ENCODE measurements around the gene BAZ1A. TPM values are rescaled to one million over a fixed set of nuclear protein-coding genes. Genes with fewer than 3 reads are reported as not detected.

Gene BAZ1A
- total RNA-seq, 1 experiment from 2014 or later = 17.3 TPM

DNA sequence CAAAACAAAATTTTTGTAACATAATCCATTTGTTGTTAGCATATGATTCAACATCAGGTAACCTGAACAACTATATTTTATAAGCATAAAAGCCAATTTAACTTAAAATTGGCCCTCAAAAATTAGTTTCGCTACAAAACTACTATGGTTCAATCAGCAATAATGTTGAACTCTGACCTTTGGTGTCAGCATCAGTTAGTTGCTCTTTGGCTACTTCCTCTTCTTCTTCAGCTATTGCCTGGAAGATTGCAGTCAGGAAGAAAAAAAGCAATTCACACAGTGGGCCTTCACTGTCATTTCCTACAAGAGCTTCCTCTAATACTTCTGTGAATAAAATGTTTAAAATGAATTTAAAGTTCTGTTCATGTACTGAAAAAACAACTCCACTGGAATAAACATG, 82.6 kb downstream of the BAZ1A start:
- H3K27ac ChIP-seq = no peak overlapping the region
- no peak for TF ChIP-seq EZH2 (IDR thresholded peaks at IDR 0.05; ENCODE audit: low read depth)
- TF ChIP-seq, protein P1, sequence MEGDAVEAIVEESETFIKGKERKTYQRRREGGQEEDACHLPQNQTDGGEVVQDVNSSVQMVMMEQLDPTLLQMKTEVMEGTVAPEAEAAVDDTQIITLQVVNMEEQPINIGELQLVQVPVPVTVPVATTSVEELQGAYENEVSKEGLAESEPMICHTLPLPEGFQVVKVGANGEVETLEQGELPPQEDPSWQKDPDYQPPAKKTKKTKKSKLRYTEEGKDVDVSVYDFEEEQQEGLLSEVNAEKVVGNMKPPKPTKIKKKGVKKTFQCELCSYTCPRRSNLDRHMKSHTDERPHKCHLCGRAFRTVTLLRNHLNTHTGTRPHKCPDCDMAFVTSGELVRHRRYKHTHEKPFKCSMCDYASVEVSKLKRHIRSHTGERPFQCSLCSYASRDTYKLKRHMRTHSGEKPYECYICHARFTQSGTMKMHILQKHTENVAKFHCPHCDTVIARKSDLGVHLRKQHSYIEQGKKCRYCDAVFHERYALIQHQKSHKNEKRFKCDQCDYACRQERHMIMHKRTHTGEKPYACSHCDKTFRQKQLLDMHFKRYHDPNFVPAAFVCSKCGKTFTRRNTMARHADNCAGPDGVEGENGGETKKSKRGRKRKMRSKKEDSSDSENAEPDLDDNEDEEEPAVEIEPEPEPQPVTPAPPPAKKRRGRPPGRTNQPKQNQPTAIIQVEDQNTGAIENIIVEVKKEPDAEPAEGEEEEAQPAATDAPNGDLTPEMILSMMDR (conservative IDR thresholded peaks at IDR 0.05) = no peak
- H3K9me3 ChIP-seq (ENCODE audit: insufficient read depth, low read depth) = no peaks in the 10 kb centered on the region
- no peaks in the 10 kb centered on the region for H3K4me1 ChIP-seq (replicated peaks; ENCODE audit: insufficient read depth)
- H3F3A ChIP-seq (ENCODE audit: insufficient read depth, low read depth) = peaks cover 6% of the 10 kb centered on the region; the same call in 1 of the 2 replicates
- H3K9me2 ChIP-seq (ENCODE audit: insufficient read depth) = no peaks in the 10 kb centered on the region
- ChIA-PET POLR2A (ENCODE audit: unreplicated experiment) (interaction anchor here (0.7 kb wide), 1 partner anchor 526 kb away, joined by 7 read pairs; no protein-coding TSS in a partner anchor), CTCF (no interaction called here)
- no peaks in the 10 kb centered on the region for H4K20me1 ChIP-seq (ENCODE audit: insufficient read depth)
- no TSS peak for BruUV-seq (replicated peaks)
- DNase-seq = no peak
- no peak overlapping the region for H3K4me2 ChIP-seq
- no peaks in the 10 kb centered on the region for H3K79me2 ChIP-seq (ENCODE audit: low read depth)
- no peaks in the 10 kb centered on the region for H3K27me3 ChIP-seq (ENCODE audit: insufficient read depth, low read depth)
- no peak overlapping the region for H3K4me3 ChIP-seq
- H2AFZ ChIP-seq = no peak overlapping the region
- H3K36me3 ChIP-seq (ENCODE audit: low read depth) = no peaks in the 10 kb centered on the region
- intact Hi-C loops (cut with micrococcal nuclease; ENCODE audit: unreplicated experiment) = no loop called here

DNA sequence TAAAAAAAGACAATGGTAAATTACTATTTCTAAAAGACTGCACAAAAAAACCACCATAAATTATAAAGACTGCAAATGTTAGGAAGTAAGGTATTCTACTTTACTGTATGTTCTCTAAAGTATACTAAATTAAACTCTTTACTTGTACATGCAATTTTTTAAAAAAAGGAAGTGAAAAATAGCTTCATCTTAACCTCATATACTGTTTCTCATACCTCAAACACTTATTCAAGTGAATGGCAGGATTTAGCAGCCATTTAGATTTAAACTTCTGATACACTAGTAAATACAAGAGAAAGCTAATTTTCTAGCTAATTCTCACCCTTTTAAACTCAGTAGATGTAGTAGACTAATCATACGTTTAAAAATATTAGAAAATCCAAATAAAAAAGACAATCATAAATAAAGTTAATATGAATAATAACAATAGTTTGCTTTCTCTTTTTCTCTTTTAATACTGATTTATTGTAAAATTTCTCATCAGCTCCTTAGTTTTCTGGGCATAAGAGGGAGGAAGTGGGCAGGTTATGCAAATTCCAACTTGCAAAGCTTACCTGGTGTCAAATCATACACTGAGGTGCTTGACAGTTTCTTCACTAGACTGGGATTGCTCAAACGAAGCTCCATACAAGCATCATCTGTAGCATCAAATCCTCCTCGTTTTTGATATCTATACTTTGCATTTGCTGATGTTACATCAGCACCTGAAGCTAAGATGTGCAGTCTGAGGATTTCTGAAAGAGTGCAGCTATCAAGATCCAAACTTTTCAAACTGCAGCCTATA, 89.7 kb downstream of the BAZ1A start:
- intact Hi-C loops (cut with micrococcal nuclease; ENCODE audit: unreplicated experiment) = no loop called here
- POLR2A ChIA-PET (ENCODE audit: unreplicated experiment) = interaction anchor here (0.8 kb wide), 1 partner anchor 163 kb away, joined by 13 read pairs; no protein-coding TSS in a partner anchor

DNA sequence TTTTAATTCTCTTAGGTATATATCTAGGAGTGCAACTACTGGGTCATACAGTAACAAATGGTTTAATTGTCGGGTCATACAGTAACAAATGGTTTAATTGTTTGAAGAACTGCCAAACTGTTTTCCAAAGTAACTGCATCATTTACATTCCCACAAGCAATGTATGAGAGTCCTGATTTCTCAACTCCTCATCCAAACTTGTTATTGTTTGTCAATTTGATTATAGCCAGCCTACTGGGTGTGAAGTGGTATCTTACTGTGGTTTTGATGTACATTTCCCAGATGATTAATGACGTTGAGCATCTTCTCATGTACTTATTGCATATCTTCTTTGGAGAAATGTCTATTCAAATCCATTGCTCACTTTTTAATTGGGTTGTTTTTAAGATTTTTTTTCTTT, 93.1 kb downstream of the BAZ1A start:
- Histone ChIP-seq H3K9me3 (ENCODE audit: insufficient read depth, low read depth) (no peaks in the 10 kb centered on the region), H2AFZ (no peak overlapping the region), H3K9me2 (ENCODE audit: insufficient read depth) (no peaks in the 10 kb centered on the region), H3K36me3 (ENCODE audit: low read depth) (peaks cover 12% of the 10 kb centered on the region; the same call in 1 of the 2 replicates), H3K27ac (no peak overlapping the region), H3K4me3 (no peak overlapping the region), H3K27me3 (ENCODE audit: insufficient read depth, low read depth) (no peaks in the 10 kb centered on the region), H3K79me2 (ENCODE audit: low read depth) (no peaks in the 10 kb centered on the region), H3K4me2 (no peak overlapping the region), H3K4me1 (replicated peaks; ENCODE audit: insufficient read depth) (no peaks in the 10 kb centered on the region), H4K20me1 (ENCODE audit: insufficient read depth) (no peaks in the 10 kb centered on the region), H3F3A (ENCODE audit: insufficient read depth, low read depth) (no peaks in the 10 kb centered on the region)
- BruUV-seq (replicated peaks) = no TSS peak
- no peak for TF ChIP-seq EZH2 (IDR thresholded peaks at IDR 0.05; ENCODE audit: low read depth)
- TF ChIP-seq, protein P1 (conservative IDR thresholded peaks at IDR 0.05) = no peak
- ChIA-PET POLR2A (ENCODE audit: unreplicated experiment) (no interaction called here), CTCF (no interaction called here)
- DNase-seq = no peak
- intact Hi-C loops (cut with micrococcal nuclease; ENCODE audit: unreplicated experiment) = no loop called here

More for the DNA sequence above, 89.7 kb downstream of the BAZ1A start:
- Histone ChIP-seq H3K4me3 (no peak overlapping the region), H3K27ac (no peak overlapping the region), H3K9me2 (ENCODE audit: insufficient read depth) (no peaks in the 10 kb centered on the region), H3K4me1 (replicated peaks; ENCODE audit: insufficient read depth) (no peaks in the 10 kb centered on the region), H3K9me3 (ENCODE audit: insufficient read depth, low read depth) (no peaks in the 10 kb centered on the region), H3K79me2 (ENCODE audit: low read depth) (no peaks in the 10 kb centered on the region), H4K20me1 (ENCODE audit: insufficient read depth) (no peaks in the 10 kb centered on the region), H2AFZ (no peak overlapping the region), H3K27me3 (ENCODE audit: insufficient read depth, low read depth) (no peaks in the 10 kb centered on the region), H3K4me2 (no peak overlapping the region), H3K36me3 (ENCODE audit: low read depth) (peaks cover 12% of the 10 kb centered on the region; the same call in 1 of the 2 replicates), H3F3A (ENCODE audit: insufficient read depth, low read depth) (no peaks in the 10 kb centered on the region)
- no peak for TF ChIP-seq EZH2 (IDR thresholded peaks at IDR 0.05; ENCODE audit: low read depth)
- TF ChIP-seq, protein P1 (conservative IDR thresholded peaks at IDR 0.05) = no peak
- no TSS peak for BruUV-seq (replicated peaks)
- no peak for DNase-seq
- CTCF ChIA-PET = no interaction called here
